SK-N-MC (cell line): Measurements from ENCODE around the gene IL36A.

Experiments used
- EZH2 ChIP-seq: fragments of 200-600 bp; sonication (generic); IDR thresholded peaks from one replicate; pipeline ENCODE4 v1.6.1; 2017; ENCODE audit warnings: antibody characterized with exemption
- FOXP2 ChIP-seq: optimal IDR thresholded peaks from 2 replicates; pipeline ENCODE3; 2011; ENCODE audit warnings: mild to moderate bottlenecking, moderate library complexity; ENCODE audit not compliant: insufficient read depth; ENCODE audit errors: extremely low read length, control extremely low read depth
- POLR2AphosphoS5 ChIP-seq: IDR thresholded peaks from 2 replicates; pipeline ENCODE4 v1.6.1; 2012; ENCODE audit warnings: mild to moderate bottlenecking, low read depth, low read length, borderline replicate concordance

GRCh38 chr2:113009622-113010021, 4.4 kb downstream of the IL36A start:
- TF ChIP-seq EZH2 (no peak), POLR2AphosphoS5 (no peak), FOXP2 (no peak)
